Ovary (tissue), 3 donors: ENCODE measurements around the gene PITPNM3.

Source experiments
- POLR2A ChIP-seq: fragments of 450-650 bp; IDR thresholded peaks from one replicate; pipeline ENCODE4 v1.6.1; 2017; ENCODE audit warnings: antibody characterized with exemption, mild to moderate bottlenecking, moderate library complexity
- TF ChIP-seq, protein P1 (sequence below), 3 donors: fragments of 450-650 bp in 2 of 3; fragments of 200-600 bp in 1 of 3; IDR thresholded peaks; one replicate each; pipeline versions ENCODE4 v1.5.1 to v1.8.0; 2016 to 2022; ENCODE audit warnings: antibody characterized with exemption in 3 of 3, mild to moderate bottlenecking in 1 of 3
- donor health status: DM: no; HTN: no; CAD: no.

GRCh38 chr17:6596081-6596480 is 39.7 kb upstream of the PITPNM3 start:
- no peak for TF ChIP-seq POLR2A
- TF ChIP-seq, protein P1, sequence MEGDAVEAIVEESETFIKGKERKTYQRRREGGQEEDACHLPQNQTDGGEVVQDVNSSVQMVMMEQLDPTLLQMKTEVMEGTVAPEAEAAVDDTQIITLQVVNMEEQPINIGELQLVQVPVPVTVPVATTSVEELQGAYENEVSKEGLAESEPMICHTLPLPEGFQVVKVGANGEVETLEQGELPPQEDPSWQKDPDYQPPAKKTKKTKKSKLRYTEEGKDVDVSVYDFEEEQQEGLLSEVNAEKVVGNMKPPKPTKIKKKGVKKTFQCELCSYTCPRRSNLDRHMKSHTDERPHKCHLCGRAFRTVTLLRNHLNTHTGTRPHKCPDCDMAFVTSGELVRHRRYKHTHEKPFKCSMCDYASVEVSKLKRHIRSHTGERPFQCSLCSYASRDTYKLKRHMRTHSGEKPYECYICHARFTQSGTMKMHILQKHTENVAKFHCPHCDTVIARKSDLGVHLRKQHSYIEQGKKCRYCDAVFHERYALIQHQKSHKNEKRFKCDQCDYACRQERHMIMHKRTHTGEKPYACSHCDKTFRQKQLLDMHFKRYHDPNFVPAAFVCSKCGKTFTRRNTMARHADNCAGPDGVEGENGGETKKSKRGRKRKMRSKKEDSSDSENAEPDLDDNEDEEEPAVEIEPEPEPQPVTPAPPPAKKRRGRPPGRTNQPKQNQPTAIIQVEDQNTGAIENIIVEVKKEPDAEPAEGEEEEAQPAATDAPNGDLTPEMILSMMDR (IDR thresholded peaks at IDR 0.05) = no peak
